GM19023 (cell line): ENCODE data around the gene BTG4.

Source experiments
- ATAC-seq: cut with Tn5 transposase; IDR thresholded peaks from one replicate; pipeline ENCODE4 v1.9.1; 2021; ENCODE audit warnings: mild to moderate bottlenecking, moderate library complexity; ENCODE audit not compliant: unreplicated experiment

Gene BTG4

DNA sequence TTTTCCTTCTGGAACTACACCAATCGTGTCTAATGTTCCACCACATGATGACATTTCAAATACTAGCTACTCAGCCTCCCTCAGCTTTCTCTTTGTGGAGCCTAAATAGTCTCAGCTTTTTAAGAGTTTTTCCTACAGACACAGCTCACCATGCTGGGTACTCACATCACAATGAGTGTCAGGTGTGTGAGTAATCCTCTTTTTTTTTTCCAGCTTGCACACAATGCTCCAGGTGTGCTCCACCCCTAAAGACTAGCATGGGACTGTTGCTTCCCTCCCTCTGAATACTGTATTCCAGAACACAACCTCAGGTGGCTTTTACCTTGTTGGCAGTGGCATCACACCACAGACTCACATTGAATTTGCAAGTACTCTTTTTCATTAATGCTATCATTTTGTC, 11.7 kb downstream of the BTG4 start:
- ATAC-seq = no peak

GRCh38 chr11:111499483-111499882, 12.7 kb downstream of the BTG4 start:
- ATAC-seq = no peak

- no peak for ATAC-seq
Observed at GRCh38 chr11:111494040-111494439, 18.1 kb downstream of the BTG4 start.

GRCh38 chr11:111490496-111490895, 21.7 kb downstream of the BTG4 start:
- no peak for ATAC-seq

- no peak for ATAC-seq
Observed at GRCh38 chr11:111483431-111483830, 28.8 kb downstream of the BTG4 start.

DNA sequence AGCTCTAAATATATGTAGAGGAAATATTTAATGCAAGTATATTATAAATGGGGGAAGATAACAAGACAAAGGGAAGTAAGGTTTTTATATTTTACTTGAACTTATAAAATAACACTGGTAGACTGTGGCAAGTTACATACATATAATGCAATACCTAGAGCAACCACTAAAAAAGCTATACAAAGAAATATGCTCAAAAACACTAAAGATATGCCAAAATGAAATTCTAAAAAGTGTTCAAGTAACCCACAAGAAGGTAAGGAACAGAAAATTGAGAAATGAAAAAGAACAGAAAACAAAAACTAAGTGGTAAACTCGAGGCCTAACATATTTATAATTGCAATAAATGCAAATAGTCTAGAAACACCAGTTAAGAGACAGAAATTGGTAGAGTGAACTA, 32.5 kb downstream of the BTG4 start:
- ATAC-seq = no peak

GRCh38 chr11:111477898-111478297, 34.3 kb downstream of the BTG4 start:
- ATAC-seq = no peak

DNA sequence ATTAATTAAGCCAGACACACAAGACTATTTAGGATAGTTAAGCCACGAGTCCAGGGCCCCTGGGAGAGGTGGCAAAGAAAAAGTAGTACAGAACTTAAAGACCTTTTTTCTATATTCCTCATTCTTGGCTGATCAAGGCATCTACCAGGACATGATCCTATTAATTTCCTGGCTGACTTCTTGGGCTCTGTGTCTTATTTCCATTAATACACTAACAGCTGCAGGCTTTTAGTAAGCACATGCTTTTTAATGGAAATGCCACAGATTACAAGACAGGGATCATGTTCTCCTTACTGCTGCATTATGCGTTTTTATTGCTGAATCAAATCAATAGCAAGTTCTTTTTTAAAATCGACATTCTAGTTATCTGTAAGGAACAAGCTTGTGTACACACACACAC, 35.2 kb downstream of the BTG4 start:
- ATAC-seq = no peak

DNA sequence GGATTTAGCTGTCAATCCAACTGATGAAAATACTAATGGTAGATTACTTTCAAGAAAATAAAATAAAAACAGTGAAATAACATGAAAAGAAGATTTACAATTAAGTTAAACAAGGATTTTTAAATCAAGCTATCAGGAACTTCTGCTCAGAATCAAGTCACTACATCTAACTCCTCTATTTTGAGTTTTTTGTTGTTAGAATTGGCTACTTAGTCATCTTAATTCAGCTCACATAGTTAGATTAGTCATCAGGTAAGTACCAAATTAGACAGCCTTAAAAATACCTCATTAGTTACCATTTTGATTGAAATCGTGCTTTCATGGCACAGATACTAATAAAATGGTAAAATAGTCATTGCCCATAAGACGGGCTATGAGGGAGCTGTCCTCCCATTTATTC, 35.8 kb downstream of the BTG4 start:
- ATAC-seq = no peak

DNA sequence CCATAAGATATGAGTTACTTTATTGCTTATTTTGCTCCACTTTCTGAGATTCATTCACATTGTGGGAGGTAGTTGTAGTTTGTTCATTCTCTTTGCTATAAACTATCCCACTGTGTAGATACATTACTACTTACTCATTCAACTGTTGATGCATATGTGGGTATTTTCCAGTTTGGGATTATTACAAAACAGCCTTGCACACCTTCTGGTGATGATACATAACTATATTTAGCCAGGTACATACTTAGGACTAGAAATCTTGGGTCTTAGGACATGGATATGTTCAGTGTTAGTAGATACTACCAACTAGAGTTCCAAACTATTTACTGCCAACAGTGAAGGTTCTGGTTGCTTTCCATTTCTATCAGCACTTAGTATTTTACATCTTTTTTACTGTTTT, 37.8 kb downstream of the BTG4 start:
- no peak for ATAC-seq

DNA sequence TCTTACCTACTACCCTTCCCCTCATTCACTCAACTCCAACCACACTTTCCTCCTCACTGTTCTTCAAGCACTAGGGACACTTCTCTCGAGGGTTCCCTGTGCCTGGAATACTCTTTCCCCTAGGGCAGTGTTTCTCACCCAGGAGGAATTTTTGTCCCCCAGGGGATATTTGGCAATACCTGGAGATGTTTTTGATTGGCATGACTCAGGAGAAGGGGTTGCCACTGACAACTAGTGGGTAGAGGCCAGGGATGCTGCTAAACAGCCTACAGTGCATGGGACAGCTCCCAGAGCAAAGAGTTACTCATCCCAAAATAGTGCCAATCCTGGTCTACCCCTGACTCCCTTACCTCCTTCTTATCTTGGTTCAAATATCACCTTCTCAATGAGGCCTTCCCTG, 40.0 kb downstream of the BTG4 start:
- ATAC-seq = no peak

GRCh38 chr11:111469200-111469599, 43.0 kb downstream of the BTG4 start:
- ATAC-seq = no peak

- no peak for ATAC-seq
Observed at GRCh38 chr11:111466615-111467014, 45.6 kb downstream of the BTG4 start.

GRCh38 chr11:111465400-111465799, 46.8 kb downstream of the BTG4 start:
- no peak for ATAC-seq

DNA sequence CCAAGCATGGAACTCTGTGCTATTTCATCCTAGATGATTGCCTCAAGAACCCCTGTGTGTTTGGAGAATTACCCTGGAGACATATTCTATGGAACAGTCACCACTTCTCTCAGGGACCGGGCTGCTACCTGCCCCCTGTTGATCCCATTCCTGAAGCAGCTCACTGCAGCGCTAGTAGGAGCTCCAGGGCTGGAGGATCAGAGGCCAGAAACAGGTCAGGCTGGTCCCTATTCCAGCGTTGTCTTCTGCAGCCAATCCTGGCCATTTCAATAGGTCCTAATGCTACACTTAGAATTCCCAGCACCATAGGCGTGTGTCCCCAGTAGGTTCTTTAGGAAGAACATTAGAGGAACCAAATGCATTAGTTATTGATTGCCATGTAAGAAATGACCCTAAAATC, 48.9 kb downstream of the BTG4 start:
- ATAC-seq = no peak

- ATAC-seq = no peak
Observed at GRCh38 chr11:111462329-111462728, 49.9 kb downstream of the BTG4 start.

DNA sequence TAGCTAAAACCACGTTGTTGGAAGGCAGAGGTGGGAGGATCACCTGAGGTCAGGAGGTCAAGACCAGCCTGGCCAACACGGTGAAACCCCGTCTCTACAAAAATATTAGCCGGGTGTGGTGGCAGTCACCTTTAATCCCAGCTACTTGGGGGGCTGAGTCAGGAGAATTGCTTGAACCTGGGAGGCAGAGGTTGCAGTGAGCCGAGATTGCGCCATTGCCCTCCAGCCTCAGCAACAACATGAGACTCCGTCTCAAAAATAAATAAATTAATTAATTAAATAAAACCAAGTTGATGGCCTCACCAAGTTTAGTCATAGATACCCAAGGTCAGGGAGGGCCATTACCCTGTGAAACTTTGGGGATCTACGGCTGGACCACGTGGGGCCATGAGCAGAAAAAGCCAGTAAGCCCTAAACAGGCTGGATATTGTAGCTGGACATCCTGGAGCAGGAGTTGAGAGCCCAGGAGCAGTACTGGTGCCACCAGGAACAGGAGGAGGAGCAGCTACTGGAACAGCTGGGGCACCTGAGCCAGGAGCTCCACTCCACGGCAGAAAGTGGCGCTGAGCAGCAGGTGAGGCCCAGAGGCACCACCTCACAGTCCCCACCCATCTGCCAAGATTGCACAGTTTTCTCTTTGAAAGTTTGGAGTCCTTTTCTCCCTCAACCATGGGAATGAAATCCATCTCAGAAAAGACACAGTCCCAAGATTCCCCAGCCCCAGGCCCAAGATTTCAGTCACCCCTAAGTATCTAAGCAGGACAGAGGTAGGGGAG, 50.5 kb downstream of the BTG4 start:
- ATAC-seq = no peak

- no peak for ATAC-seq
Observed at GRCh38 chr11:111460856-111461255, 51.3 kb downstream of the BTG4 start.

GRCh38 chr11:111460340-111460739, 51.8 kb downstream of the BTG4 start:
- ATAC-seq = no peak

DNA sequence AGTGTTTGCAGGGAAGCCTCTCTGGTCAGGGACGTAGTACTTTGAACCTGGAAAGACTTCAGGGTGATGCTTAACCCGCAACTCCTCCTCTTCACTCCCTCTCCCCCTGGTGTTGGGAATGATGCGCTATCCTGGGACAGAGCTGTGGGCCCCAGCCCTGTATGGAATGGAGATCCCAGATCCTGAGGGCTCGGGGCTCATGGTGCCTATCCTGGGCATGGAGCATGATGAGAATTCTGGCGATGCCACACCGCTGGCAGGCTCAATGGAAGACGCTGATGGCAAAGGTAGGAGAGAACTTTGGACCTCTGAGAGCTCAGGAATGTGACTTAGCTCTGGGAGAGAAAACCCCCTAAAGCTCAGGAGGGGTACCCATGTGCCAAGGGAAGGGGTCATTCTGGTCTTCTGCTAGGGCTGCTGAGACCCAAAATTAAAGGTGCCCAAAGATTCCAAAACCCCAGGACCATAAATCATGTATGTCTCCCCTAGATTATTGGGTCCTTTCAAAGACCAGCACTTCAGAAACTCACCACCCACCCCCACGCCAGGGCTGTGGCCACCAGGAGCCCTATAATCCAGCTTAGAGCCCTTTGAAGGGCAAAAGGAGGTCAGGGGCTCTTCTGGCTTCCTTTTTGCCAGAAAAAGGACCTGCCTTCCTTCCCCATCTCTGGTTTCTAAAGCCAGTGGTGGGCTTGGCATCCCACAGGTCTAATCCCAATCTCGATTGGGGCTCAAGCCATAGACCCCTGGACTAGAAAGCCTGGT, 52.5 kb downstream of the BTG4 start:
- no peak for ATAC-seq

DNA sequence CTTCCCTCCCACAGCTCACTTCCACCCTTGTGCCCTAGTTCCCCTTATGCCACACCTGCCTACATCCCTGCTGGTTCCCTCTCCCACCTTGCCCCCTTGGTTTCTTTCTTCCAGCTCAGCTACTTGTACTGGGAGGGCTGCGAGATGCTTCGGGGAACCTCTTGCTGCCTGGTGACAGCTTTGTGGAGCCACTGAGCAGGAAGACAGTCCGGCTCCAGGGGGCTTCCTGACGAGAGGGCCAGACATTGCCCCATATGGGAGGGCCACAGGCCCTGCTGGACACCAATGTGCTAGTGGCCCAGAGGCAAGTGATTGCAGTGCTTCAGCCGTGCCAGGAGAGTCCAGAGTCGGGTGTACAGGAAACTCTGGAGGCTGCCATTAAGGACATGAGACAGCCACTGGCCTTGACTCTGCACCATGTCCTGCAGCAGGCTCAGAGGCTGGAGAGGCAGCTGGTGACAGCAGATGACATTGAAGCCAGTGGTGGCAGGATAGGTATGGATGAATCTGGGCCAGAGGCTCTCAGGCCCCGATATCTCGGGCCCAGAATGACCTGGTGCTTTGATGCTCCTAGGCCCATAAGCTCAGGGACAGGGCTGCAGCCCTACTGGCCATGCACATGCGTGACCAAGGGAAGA, 54.3 kb downstream of the BTG4 start:
- ATAC-seq = no peak
